HG02981 (cell line): ENCODE data around the gene USP6NL.

ENCODE experiments used
- ATAC-seq: cut with Tn5 transposase; IDR thresholded peaks from one replicate; pipeline ENCODE4 v1.9.1; 2021; ENCODE audit warnings: mild to moderate bottlenecking, moderate library complexity; ENCODE audit not compliant: unreplicated experiment

USP6NL gene

DNA sequence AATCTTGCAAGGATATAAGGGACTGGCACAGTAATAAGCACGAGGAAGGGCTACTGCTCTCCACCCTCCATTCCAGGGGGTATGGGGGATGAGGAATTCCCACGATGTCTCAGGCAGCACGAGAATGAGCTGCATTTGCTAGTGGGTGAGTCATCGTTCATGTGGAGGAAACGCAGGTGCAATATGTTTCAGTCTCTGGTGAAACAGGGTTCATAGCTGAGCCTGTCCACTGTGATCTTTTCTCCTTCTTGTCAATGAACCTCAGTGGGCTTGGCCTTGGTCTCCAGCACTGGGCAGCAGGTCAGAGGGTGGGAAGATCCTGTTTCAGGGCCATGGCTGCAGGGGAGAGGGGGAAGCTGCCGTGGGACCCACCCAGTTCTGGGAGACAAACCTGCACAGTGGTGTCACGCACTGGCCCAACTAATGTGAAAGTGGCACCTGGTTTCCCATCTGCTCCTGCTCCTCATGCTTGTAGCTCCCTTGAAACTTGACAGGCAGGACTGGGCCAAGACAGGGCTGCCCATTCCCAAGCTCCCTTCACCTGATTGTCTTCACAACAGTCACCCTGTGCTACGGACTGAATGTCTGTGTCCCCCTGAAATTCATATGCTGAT is 181.9 kb downstream of the USP6NL start:
- no peak for ATAC-seq

DNA sequence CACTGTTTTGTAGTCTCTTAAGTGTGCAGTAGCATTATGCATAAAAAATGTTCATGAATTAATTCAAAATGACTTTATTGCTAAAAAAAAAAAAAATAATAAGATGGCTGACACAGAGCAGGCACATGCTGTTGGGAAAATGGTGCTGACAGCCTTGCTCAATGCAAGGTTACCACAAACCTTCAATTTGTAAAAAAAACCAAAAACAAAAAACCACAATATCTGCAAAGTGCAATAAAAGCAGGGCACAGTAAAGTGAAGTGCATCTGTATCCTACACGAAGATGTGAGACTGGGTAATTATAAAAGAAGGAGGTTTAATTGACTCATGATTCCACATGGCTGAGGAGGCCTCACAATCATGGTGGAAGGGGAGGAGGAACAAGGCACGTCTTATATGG is 185.8 kb downstream of the USP6NL start:
- ATAC-seq = no peak

GRCh38 chr10:11425296-11425610 is 186.2 kb downstream of the USP6NL start:
- no peak for ATAC-seq

GRCh38 chr10:11424456-11425295 is 186.8 kb downstream of the USP6NL start:
- ATAC-seq = no peak

DNA sequence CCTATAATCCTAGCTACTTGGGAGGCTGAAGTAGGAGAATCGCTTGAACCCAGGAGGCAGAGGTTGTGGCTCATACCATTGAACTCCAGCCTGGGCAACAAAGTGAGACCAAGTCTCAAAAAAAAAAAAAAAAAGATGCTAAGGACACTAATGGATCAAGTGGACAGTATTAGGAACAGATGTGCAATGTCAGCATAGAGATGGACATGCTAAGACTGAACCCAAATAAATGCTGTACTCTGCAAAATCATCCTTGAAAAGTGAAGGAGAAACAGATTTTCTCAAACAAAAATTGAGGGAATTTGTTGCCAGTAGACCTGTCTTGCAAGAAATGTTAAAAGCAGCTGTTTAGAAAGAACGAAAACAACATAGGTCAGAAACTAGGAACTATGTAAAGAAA is 194.5 kb downstream of the USP6NL start:
- no peak for ATAC-seq

DNA sequence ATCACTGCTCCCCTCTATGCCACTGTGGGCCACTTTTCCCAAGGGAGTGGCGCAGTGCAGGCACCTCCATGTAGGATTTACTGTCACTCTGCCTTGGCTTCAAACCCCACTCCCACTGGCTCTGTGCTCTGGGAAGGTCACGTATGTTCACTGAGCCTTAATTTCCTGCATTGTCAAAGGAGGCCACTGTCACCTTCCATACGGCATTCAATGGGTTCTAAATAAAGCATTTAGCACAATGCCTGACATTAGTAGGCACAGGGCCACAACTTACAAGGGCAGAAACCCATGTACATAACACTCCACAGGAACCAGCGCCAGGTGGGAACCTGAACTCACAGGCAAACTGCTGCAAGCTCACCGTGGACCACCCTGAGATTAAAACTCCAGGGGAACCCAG is 196.4 kb downstream of the USP6NL start:
- no peak for ATAC-seq

GRCh38 chr10:11414314-11415038 is 197.0 kb downstream of the USP6NL start:
- no peak for ATAC-seq

DNA sequence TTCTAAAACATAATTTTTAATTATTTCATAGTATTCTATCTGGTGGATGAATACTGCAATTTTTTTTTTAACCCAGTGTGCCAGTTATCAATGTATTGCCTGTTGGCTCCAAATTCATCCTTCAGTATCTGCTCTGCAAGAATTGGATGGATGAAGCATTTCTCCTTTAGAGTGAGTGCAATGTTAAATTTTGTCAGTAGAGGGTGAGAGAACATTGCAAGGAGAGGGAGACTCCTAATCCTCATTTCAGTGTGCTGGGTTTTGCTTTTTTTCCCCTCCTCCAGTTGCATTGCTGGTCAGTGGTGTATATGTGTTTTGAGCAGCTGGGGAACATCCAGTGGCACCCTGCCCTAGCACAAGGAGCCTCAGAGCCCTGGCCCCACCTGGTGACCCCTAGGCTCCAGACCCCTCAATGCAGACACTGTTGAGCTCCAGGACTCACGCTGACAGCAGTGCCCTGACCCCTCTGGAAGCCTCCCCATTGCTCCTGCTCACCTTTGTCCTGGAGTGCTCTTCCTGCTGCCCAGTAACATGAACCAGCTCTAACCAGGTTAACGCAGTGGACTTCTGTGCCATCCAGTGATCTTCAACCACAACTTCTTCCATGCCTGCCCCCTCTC is 199.4 kb downstream of the USP6NL start:
- no peak for ATAC-seq

GRCh38 chr10:11409357-11409756 is 202.1 kb downstream of the USP6NL start:
- no peak for ATAC-seq

DNA sequence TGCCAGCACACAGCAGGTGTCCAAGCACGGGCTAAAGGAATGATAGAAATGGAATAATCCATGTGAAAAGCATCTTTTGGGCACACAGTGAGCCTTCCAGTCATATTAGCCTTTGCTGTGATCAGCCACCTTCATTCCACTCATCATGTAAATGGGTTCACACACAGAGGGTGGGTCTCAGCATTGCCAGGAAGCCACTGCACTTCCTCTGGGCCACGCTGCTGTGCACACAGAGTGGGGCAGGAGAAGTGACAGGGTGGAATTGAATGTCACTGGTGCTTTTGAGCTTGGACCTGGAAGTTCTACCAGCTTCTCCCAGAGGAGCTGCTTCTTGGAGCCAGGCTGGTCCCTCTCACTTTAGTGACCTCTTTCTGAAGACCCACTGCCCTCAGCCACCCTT is 203.5 kb downstream of the USP6NL start:
- no peak for ATAC-seq

DNA sequence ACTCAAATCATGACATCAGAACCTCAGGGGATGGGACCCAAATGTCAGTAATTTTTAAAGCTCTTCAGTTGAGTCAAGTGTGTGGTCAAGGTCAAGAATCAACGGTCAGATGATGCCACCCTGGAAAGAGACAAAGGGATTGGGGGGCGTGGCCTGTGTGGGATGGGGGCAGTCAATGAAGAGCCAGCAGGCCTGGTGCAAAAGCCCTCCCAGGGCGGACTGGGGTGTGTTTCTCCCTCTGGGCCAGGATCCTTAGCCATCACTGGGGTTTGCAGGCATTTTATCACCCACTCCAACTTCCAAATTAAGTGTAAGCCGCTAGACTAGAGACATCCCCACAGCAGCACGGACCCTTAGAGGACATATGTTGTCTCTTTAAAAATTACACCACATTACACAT is 204.7 kb downstream of the USP6NL start:
- ATAC-seq = no peak

DNA sequence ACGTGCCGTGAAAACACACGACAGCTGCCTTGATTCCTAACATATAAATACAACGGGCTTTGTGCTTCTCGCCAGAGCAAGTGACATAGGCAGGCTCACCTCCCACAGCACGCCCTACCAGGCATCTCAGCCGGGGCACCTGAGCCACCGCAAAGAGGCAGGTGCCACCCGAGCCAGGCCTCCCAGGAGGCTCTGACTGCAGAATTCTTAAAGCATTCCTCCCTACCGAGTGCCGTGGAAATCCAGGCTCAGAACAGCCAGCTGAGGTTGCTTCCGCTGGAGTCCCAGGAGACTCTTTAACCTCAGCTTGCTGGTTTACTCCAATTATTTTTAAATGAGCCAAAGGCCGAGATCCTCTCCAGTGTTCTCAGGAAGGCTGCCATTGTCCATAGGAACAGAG is 206.5 kb downstream of the USP6NL start:
- no peak for ATAC-seq
